Endothelial cell (in vitro differentiated cells): Measurements from ENCODE around the gene RNF10. TPM values are rescaled to one million over a fixed set of nuclear protein-coding genes. Genes with fewer than 3 reads are reported as not detected.

Source experiments
- total RNA-seq: library from RNA; stranded (reverse); fragmentation: NEBNext Ultra II Directional; extraction: Animal tissue kit (Norgen Biotek cat#: 25700); gene quantifications from one replicate; pipeline ENCODE4 v1.2.1, GENCODE V29; 2021; ENCODE audit not compliant: unreplicated experiment

Gene RNF10
- total RNA-seq, 1 donor from 2014 or later: 157 TPM

Other genes with a start within 250 kb of the RNF10 start
- gene RNU4-2, start 242.5 kb upstream of the RNF10 start, total RNA-seq: 7,223 TPM
- gene RNU4-1, start 241.1 kb upstream of the RNF10 start, total RNA-seq: 6,066 TPM
- gene SIRT4, start 232.0 kb upstream of the RNF10 start, total RNA-seq: 1.8 TPM
- gene PLA2G1B, start 206.6 kb upstream of the RNF10 start, total RNA-seq: not detected
- gene MSI1, start 165.2 kb upstream of the RNF10 start, total RNA-seq: 27.6 TPM
- 294 TPM for gene COX6A1, start 96.2 kb upstream of the RNF10 start, total RNA-seq
- gene TRIAP1, start 88.0 kb upstream of the RNF10 start, total RNA-seq: 39.8 TPM
- 25.5 TPM for gene GATC, start 87.9 kb upstream of the RNF10 start, total RNA-seq
- gene SRSF9, start 64.6 kb upstream of the RNF10 start, total RNA-seq: 255 TPM
- gene DYNLL1, start 38.2 kb upstream of the RNF10 start, total RNA-seq: 392 TPM
- gene COQ5, start 5.2 kb upstream of the RNF10 start, total RNA-seq: 27.2 TPM
- 17.8 TPM for gene POP5, start 47.0 kb downstream of the RNF10 start, total RNA-seq
- not detected for gene CABP1, start 106.3 kb downstream of the RNF10 start, total RNA-seq
- gene MLEC, start 152.8 kb downstream of the RNF10 start, total RNA-seq: 124 TPM
- gene UNC119B, start 176.1 kb downstream of the RNF10 start, total RNA-seq: 35.0 TPM
- gene ACADS, start 191.5 kb downstream of the RNF10 start, total RNA-seq: 5.6 TPM